GM23338 (cell line): ENCODE measurements around the gene FBLN2.

ENCODE experiments used
- EZH2 ChIP-seq: fragments of 200-600 bp; sonication (generic); IDR thresholded peaks from one replicate; pipeline ENCODE4 v1.8.0; 2017; ENCODE audit warnings: antibody characterized with exemption, mild to moderate bottlenecking, low read depth; ENCODE audit not compliant: unreplicated experiment
- POLR2AphosphoS5 ChIP-seq: IDR thresholded peaks from 2 replicates; pipeline ENCODE4 v1.6.1; 2016; ENCODE audit warnings: antibody characterized with exemption, low read depth
- TF ChIP-seq, protein P1 (sequence below), 2 experiments: fragments of 200-600 bp in 1 of 2; sonication (generic) in 1 of 2; conservative IDR thresholded peaks; 2 replicates each; pipeline versions ENCODE4 v1.5.1 to v1.6.1; 2016 to 2017; ENCODE audit warnings: antibody characterized with exemption in 2 of 2, low read depth in 2 of 2, mild to moderate bottlenecking in 2 of 2, moderate library complexity in 1 of 2

DNA sequence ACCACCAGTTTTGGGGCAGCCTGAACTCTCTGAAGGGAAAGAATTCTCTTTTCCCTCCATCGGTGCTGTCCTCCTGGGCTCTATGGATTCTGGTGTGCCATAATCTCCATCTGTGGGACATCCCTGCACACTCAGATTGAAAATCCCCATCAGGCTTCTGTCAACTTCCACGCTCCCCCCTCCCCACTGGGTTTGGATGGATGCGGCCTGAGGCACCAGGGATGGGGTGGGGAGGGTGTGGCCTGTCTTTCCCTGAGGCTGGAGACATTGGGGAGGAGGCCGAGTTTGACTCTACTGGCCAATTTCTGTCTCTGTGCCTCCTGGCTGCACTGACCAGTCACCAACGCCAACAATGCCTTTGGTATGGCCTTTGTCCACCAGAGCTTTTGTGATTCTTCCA is 16.3 kb upstream of the FBLN2 start:
- TF ChIP-seq, protein P1, sequence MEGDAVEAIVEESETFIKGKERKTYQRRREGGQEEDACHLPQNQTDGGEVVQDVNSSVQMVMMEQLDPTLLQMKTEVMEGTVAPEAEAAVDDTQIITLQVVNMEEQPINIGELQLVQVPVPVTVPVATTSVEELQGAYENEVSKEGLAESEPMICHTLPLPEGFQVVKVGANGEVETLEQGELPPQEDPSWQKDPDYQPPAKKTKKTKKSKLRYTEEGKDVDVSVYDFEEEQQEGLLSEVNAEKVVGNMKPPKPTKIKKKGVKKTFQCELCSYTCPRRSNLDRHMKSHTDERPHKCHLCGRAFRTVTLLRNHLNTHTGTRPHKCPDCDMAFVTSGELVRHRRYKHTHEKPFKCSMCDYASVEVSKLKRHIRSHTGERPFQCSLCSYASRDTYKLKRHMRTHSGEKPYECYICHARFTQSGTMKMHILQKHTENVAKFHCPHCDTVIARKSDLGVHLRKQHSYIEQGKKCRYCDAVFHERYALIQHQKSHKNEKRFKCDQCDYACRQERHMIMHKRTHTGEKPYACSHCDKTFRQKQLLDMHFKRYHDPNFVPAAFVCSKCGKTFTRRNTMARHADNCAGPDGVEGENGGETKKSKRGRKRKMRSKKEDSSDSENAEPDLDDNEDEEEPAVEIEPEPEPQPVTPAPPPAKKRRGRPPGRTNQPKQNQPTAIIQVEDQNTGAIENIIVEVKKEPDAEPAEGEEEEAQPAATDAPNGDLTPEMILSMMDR (conservative IDR thresholded peaks at IDR 0.05; ENCODE audit: low read depth in 2 of 2) = no peak
- TF ChIP-seq EZH2 (no peak), POLR2AphosphoS5 (no peak)
